ENCODE measurements around the gene PSEN1. TPM values are rescaled to one million over a fixed set of nuclear protein-coding genes. Genes with fewer than 3 reads are reported as not detected.

The PSEN1 gene
- total and polyA plus RNA-seq, 2 of the 8 experiments (the other 6 are each of a cell fraction or from before 2014, with no cell fraction given), result 10.1 to 38.7 TPM

- Histone ChIP-seq H3K36me3 (ENCODE audit: control insufficient read depth in 2 of 4, insufficient read depth in 4 of 4, low read length in 3 of 4) (peaks cover 6 to 36% (median 16%) of the 10 kb centered on the region in 4 experiments; a peak in 7 of 8 replicates), H3K4me1 (replicated peaks in 1 of 4; ENCODE audit: control insufficient read depth in 3 of 4, insufficient read depth in 4 of 4, low read length in 3 of 4) (no peaks in the 10 kb centered on the region; a peak in 1 of 7 replicates), H2BK15ac (ENCODE audit: low read length) (no peak overlapping the region), H3K14ac (ENCODE audit: insufficient read length) (no peak overlapping the region), H2BK20ac (ENCODE audit: low read length) (no peak overlapping the region), H3K23me2 (ENCODE audit: low read depth, low read length) (no peaks in the 10 kb centered on the region), H4K20me1 (replicated peaks in 1 of 2; ENCODE audit: control insufficient read depth in 1 of 2, insufficient read depth in 2 of 2, low read length in 2 of 2) (peaks cover 1 to 3% of the 10 kb centered on the region in 2 experiments), H3K27me3 (replicated peaks in 1 of 4; ENCODE audit: control insufficient read depth in 3 of 4, extremely low read depth in 1 of 4, insufficient read depth in 3 of 4, low read length in 3 of 4) (no peaks in the 10 kb centered on the region), H3K4ac (replicated peaks; ENCODE audit: insufficient read length, low read depth, low read length) (no peak overlapping the region), H3K79me1 (ENCODE audit: low read depth, low read length) (no peaks in the 10 kb centered on the region), H3K4me2 (ENCODE audit: insufficient read depth in 1 of 2, low read depth in 2 of 2, low read length in 2 of 2) (no peak overlapping the region), H3K4me3 (ENCODE audit: extremely low read depth in 1 of 4, insufficient read depth in 2 of 4, low read depth in 3 of 4, low read length in 4 of 4) (no peak overlapping the region), H2AK5ac (ENCODE audit: low read depth, low read length) (no peak overlapping the region), H3K9me3 (ENCODE audit: insufficient read depth in 2 of 2, low read depth in 1 of 2, low read length in 1 of 2) (no peaks in the 10 kb centered on the region), H3K9ac (replicated peaks in 1 of 4; ENCODE audit: extremely low read depth in 1 of 4, low read depth in 3 of 4, low read length in 3 of 4) (no peak overlapping the region), H3K56ac (replicated peaks; ENCODE audit: insufficient read length, low read depth, low read length) (no peak overlapping the region), H2BK12ac (ENCODE audit: low read depth, low read length) (no peak overlapping the region), H3K27ac (ENCODE audit: low read depth, low read length) (no peak overlapping the region), H2BK120ac (replicated peaks; ENCODE audit: low read depth, low read length) (no peak overlapping the region), H4K91ac (replicated peaks; ENCODE audit: insufficient read length, low read length) (no peak overlapping the region), H3K79me2 (ENCODE audit: control insufficient read depth in 1 of 2, insufficient read depth in 2 of 2, low read length in 2 of 2) (no peaks in the 10 kb centered on the region), H4K8ac (ENCODE audit: extremely low read depth, insufficient read depth, low read length) (no peak overlapping the region), H3K18ac (ENCODE audit: extremely low read depth, low read length) (no peak overlapping the region), H3K23ac (ENCODE audit: insufficient read length) (no peak overlapping the region), H2BK5ac (ENCODE audit: low read depth, low read length) (no peak overlapping the region), H4K5ac (ENCODE audit: insufficient read length, low read depth, low read length) (no peak overlapping the region), H2AFZ (ENCODE audit: low read length) (no peak overlapping the region)
- 83% methylated on average over 1 of the region's 1 CpG; no CpG with 5 or more reads in 1 of the 2 experiments for WGBS, 2 experiments (ENCODE audit: extremely low coverage in 1 of 2, insufficient coverage in 1 of 2, insufficient read length in 1 of 2, insufficient replicate concordance in 2 of 2, low coverage in 1 of 2, low lambda C conversion rate in 2 of 2, missing lambda C conversion rate in 1 of 2)
- FAIRE-seq (no peak), DNase-seq (ENCODE audit: low read depth in 1 of 2, low spot score in 2 of 2) (no peak)
- POLR2A ChIA-PET (ENCODE audit: partially characterized antibody), result interaction anchor here (0.8 to 1.2 kb wide), 5 partner anchors 9 to 42 kb away, joined by 3 to 4 read pairs (median 4); no protein-coding TSS in a partner anchor
- no peak for TF ChIP-seq TEAD4 (IDR thresholded peaks at IDR 0.05; ENCODE audit: low read depth, low read length)
- CTCF ChIA-PET (ENCODE audit: partially characterized antibody), result interaction anchor here (1.2 to 4.2 kb wide), 2 partner anchors 15 to 31 kb away, joined by 3 to 17 read pairs; no protein-coding TSS in a partner anchor
Measured at GRCh38 chr14:73217411-73217810, 81.1 kb downstream of the PSEN1 start.

All from H1 (cell line).